SK-N-SH (cell line): ENCODE results near the gene PPIF.

Experiments used
- CTCF ChIP-seq: fragments of 200-600 bp; sonication (generic); IDR thresholded peaks from 2 replicates; pipeline ENCODE4 v1.6.1; 2017; ENCODE audit warnings: antibody characterized with exemption, mild to moderate bottlenecking, moderate library complexity
- EZH2phosphoT487 ChIP-seq: fragments of 200-600 bp; sonication (generic); IDR thresholded peaks from 2 replicates; pipeline ENCODE4 v1.6.1; 2017; ENCODE audit warnings: low read depth, mixed run types, mild to moderate bottlenecking, antibody characterized with exemption, moderate library complexity, borderline replicate concordance
- FOSL2 ChIP-seq: IDR thresholded peaks from 2 replicates; pipeline ENCODE4 v1.4.0; 2012; ENCODE audit warnings: low read depth, mild to moderate bottlenecking, moderate library complexity, borderline replicate concordance
- MXI1 ChIP-seq: IDR thresholded peaks from 2 replicates; pipeline ENCODE4 v1.6.1; 2012; ENCODE audit warnings: mild to moderate bottlenecking, low read depth, low read length, improper control_type of control experiment
- RAD21 ChIP-seq: IDR thresholded peaks from 2 replicates; pipeline ENCODE4 v1.6.1; 2012; ENCODE audit warnings: mild to moderate bottlenecking, low read length
- TAF1 ChIP-seq: IDR thresholded peaks from 2 replicates; pipeline ENCODE4 v1.6.1; 2012; ENCODE audit warnings: low read depth, mild to moderate bottlenecking, low read length, moderate library complexity, borderline replicate concordance
- USF1 ChIP-seq: IDR thresholded peaks from 2 replicates; pipeline ENCODE4 v1.4.0; 2012; ENCODE audit warnings: low read depth, borderline replicate concordance
- ZBTB33 ChIP-seq: IDR thresholded peaks from 2 replicates; pipeline ENCODE4 v1.4.0; 2012; ENCODE audit warnings: low read depth, borderline replicate concordance

GRCh38 chr10:79335094-79335469, 12.2 kb upstream of the PPIF start:
- TF ChIP-seq CTCF (no peak), FOSL2 (no peak), RAD21 (no peak), EZH2phosphoT487 (no peak), TAF1 (no peak), USF1 (no peak), MXI1 (no peak), ZBTB33 (no peak)
